Measurements from ENCODE around the gene MMEL1. TPM values are rescaled to one million over a fixed set of nuclear protein-coding genes. Genes with fewer than 3 reads are reported as not detected.
A peak's percentile ranks its signal among the peaks of the same experiment; 100 is the strongest.

MMEL1 gene
- total and polyA plus RNA-seq, 2 of the 13 experiments (the other 11 are each of a cell fraction or from before 2014, with no cell fraction given), result 0.48 TPM; not detected in 1

DNA sequence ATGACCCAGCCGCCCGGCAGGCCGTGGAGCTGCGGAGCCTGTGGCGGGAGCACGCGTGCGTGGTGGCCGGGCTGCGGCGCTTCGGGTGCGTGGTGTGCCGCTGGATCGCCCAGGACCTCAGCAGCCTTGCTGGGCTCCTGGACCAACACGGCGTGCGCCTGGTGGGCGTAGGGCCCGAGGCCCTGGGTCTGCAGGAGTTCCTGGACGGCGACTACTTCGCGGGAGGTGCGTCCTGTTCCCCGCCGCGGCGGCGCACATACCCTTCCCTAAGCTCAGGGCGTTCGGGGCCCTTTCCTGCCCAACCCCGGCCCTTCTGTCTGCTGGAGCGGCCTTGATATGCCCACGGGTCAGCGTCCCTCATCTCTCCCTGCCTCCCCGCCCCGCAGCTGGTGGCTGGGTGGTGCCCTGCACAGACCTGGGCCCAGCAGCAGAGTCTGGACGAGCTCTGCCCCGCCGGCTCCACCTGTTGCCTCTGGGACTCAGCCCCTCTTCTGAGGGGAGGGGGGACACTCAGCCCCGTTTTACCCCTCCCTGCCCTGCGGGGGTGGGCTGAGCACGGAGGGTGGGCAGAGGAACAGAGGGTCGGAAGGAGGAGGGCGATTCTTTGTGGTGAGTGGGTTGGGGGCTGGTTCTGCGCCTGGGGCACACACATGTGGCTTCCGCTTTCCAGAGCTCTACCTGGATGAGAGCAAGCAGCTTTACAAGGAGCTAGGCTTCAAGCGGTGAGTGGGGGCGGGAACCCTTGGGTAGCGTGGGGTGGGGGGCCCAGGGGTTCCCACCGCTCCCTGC is 45.6 kb downstream of the MMEL1 start (continued):
- TF ChIP-seq ZNF143 (CRISPR knock-in tag; IDR thresholded peaks at IDR 0.05) (no peak; the same call in 1 of the 2 replicates), ZNF724P (CRISPR knock-in tag; IDR thresholded peaks at IDR 0.05; ENCODE audit: borderline replicate concordance) (peak; percentile 82; the same call in 1 of the 2 replicates), CHCHD3 (CRISPR knock-in tag; IDR thresholded peaks at IDR 0.05) (peak; percentile 72; the same call in 1 of the 2 replicates), ZNF441 (CRISPR knock-in tag; IDR thresholded peaks at IDR 0.05; ENCODE audit: borderline replicate concordance) (no peak), ASH2L (IDR thresholded peaks at IDR 0.05; ENCODE audit: insufficient read length, low read depth, low read length) (no peak), SSRP1 (CRISPR knock-in tag; IDR thresholded peaks at IDR 0.05) (no peak), SRSF4 (IDR thresholded peaks at IDR 0.05; ENCODE audit: low read depth, low read length, poor library complexity, severe bottlenecking) (no peak), NR1H2 (CRISPR knock-in tag; IDR thresholded peaks at IDR 0.05; ENCODE audit: borderline replicate concordance, low read depth) (no peak), ZNF564 (CRISPR knock-in tag; IDR thresholded peaks at IDR 0.05) (no peak), NCOA5 (CRISPR knock-in tag; IDR thresholded peaks at IDR 0.05) (no peak), ZNF180 (CRISPR knock-in tag; IDR thresholded peaks at IDR 0.05; ENCODE audit: borderline replicate concordance, low read depth) (no peak), SOX13 (IDR thresholded peaks at IDR 0.05) (no peak), SOX13 (CRISPR knock-in tag; conservative IDR thresholded peaks at IDR 0.05 in 1 of 2, IDR thresholded peaks at IDR 0.05 in 1 of 2) (no peak), DNMT1 (CRISPR knock-in tag; IDR thresholded peaks at IDR 0.05) (no peak), NCOA1 (CRISPR knock-in tag; IDR thresholded peaks at IDR 0.05) (no peak), IRF2 (CRISPR knock-in tag; IDR thresholded peaks at IDR 0.05) (no peak), ATF7-NPFF (CRISPR knock-in tag; IDR thresholded peaks at IDR 0.05; ENCODE audit: low read depth) (peak; percentile 68; the same call in 1 of the 2 replicates), RNF2 (conservative IDR thresholded peaks at IDR 0.05; ENCODE audit: low read depth) (no peak), IKZF4 (CRISPR knock-in tag; IDR thresholded peaks at IDR 0.05; ENCODE audit: borderline replicate concordance, low read depth, not compliant biosample characterization) (no peak), BCL6 (CRISPR knock-in tag; IDR thresholded peaks at IDR 0.05) (no peak), STAG1 (CRISPR knock-in tag; IDR thresholded peaks at IDR 0.05) (no peak), ZFP36L1 (CRISPR knock-in tag; IDR thresholded peaks at IDR 0.05) (no peak), AGO1 (IDR thresholded peaks at IDR 0.05; ENCODE audit: low read depth, low read length, poor library complexity, severe bottlenecking) (no peak), HNF4G (IDR thresholded peaks at IDR 0.05; ENCODE audit: borderline replicate concordance, low read depth, low read length) (no peak), HNF4G (CRISPR knock-in tag; IDR thresholded peaks at IDR 0.05; ENCODE audit: borderline replicate concordance, low read depth) (no peak), PAWR (CRISPR knock-in tag; IDR thresholded peaks at IDR 0.05; ENCODE audit: borderline replicate concordance) (no peak), KDM1A (CRISPR knock-in tag; IDR thresholded peaks at IDR 0.05) (no peak)
- TF ChIP-seq, protein P1, sequence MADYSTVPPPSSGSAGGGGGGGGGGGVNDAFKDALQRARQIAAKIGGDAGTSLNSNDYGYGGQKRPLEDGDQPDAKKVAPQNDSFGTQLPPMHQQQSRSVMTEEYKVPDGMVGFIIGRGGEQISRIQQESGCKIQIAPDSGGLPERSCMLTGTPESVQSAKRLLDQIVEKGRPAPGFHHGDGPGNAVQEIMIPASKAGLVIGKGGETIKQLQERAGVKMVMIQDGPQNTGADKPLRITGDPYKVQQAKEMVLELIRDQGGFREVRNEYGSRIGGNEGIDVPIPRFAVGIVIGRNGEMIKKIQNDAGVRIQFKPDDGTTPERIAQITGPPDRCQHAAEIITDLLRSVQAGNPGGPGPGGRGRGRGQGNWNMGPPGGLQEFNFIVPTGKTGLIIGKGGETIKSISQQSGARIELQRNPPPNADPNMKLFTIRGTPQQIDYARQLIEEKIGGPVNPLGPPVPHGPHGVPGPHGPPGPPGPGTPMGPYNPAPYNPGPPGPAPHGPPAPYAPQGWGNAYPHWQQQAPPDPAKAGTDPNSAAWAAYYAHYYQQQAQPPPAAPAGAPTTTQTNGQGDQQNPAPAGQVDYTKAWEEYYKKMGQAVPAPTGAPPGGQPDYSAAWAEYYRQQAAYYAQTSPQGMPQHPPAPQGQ (CRISPR knock-in tag; IDR thresholded peaks at IDR 0.05; ENCODE audit: borderline replicate concordance), result no peak
- TF ChIP-seq, protein P2, sequence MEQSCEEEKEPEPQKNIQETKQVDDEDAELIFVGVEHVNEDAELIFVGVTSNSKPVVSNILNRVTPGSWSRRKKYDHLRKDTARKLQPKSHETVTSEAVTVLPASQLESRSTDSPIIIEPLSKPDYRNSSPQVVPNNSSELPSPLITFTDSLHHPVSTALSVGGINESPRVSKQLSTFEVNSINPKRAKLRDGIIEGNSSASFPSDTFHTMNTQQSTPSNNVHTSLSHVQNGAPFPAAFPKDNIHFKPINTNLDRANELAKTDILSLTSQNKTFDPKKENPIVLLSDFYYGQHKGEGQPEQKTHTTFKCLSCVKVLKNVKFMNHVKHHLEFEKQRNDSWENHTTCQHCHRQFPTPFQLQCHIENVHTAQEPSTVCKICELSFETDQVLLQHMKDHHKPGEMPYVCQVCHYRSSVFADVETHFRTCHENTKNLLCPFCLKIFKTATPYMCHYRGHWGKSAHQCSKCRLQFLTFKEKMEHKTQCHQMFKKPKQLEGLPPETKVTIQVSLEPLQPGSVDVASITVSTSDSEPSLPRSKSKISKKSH (CRISPR knock-in tag; IDR thresholded peaks at IDR 0.05; ENCODE audit: borderline replicate concordance), result no peak

Data from HepG2 (cell line).